Osteoblast (primary cell): ENCODE measurements around the gene GRIK3. TPM values are rescaled to one million over a fixed set of nuclear protein-coding genes. Genes with fewer than 3 reads are reported as not detected.

Source experiments
- DNase-seq: peaks from one replicate; pipeline ENCODE4 v3.0.0; 2011; ENCODE audit warnings: low spot score, mixed read lengths; ENCODE audit not compliant: insufficient read length; ENCODE audit errors: missing footprints
- H2AFZ ChIP-seq: 2 replicates; pipeline ENCODE4 v1.6.0; 2011; ENCODE audit warnings: mild to moderate bottlenecking, low read length
- H3K27ac ChIP-seq: 2 replicates; pipeline ENCODE4 v1.5.1; 2011; ENCODE audit warnings: mild to moderate bottlenecking, low read depth, low read length, moderate library complexity
- H3K27me3 ChIP-seq: 2 replicates; pipeline ENCODE4 v1.6.0; 2012; ENCODE audit warnings: mild to moderate bottlenecking, control low read depth, inconsistent platforms, low read length, moderate library complexity; ENCODE audit not compliant: insufficient read depth
- H3K36me3 ChIP-seq: 2 replicates; pipeline ENCODE4 v1.5.1; 2011; ENCODE audit warnings: mild to moderate bottlenecking, low read length, control low read depth, moderate library complexity; ENCODE audit not compliant: insufficient read depth
- H3K4me1 ChIP-seq: 2 replicates; pipeline ENCODE4 v1.5.1; 2011; ENCODE audit warnings: mild to moderate bottlenecking, low read length, control low read depth, moderate library complexity; ENCODE audit not compliant: insufficient read depth
- H3K4me2 ChIP-seq: 2 replicates; pipeline ENCODE4 v1.6.0; 2011; ENCODE audit warnings: mild to moderate bottlenecking, low read length; ENCODE audit not compliant: insufficient read depth
- H3K4me3 ChIP-seq: fragments of 200-600 bp; sonication (generic); 3 replicates; pipeline ENCODE4 v1.5.1; 2012; ENCODE audit warnings: mild to moderate bottlenecking, low read length, inconsistent platforms; ENCODE audit not compliant: insufficient read depth
- H3K79me2 ChIP-seq: 2 replicates; pipeline ENCODE4 v1.6.0; 2012; ENCODE audit warnings: mild to moderate bottlenecking, low read length, control low read depth, inconsistent platforms; ENCODE audit not compliant: insufficient read depth
- H3K9me3 ChIP-seq: 2 replicates; pipeline ENCODE4 v1.5.1; 2011; ENCODE audit warnings: low read depth, low read length, control low read depth
- H4K20me1 ChIP-seq: 2 replicates; pipeline ENCODE4 v1.6.0; 2012; ENCODE audit warnings: mild to moderate bottlenecking, low read length, control low read depth; ENCODE audit not compliant: insufficient read depth
- CTCF ChIP-seq: IDR thresholded peaks from 2 replicates; pipeline ENCODE4 v1.5.1; 2011; ENCODE audit warnings: mild to moderate bottlenecking, low read depth, low read length, moderate library complexity; ENCODE audit errors: extremely low read depth
- total RNA-seq: library from RNA; depleted of rRNA; stranded (reverse); fragments of >200 nt; gene quantifications from 2 replicates; pipeline ENCODE4 v1.2.3, GENCODE V29; 2012

GRIK3 gene
- total RNA-seq, 1 donor, result not detected

GRCh38 chr1:37056325-37056724, 22.0 kb upstream of the GRIK3 start:
- no peaks in the 10 kb centered on the region for H3K36me3 ChIP-seq
- H3K4me2 ChIP-seq, result no peak overlapping the region
- TF ChIP-seq CTCF, result no peak
- H3K4me3 ChIP-seq, result no peak overlapping the region
- H3K9me3 ChIP-seq, result no peaks in the 10 kb centered on the region
- H3K79me2 ChIP-seq, result no peaks in the 10 kb centered on the region
- no peak overlapping the region for H3K27ac ChIP-seq
- no peak overlapping the region for H2AFZ ChIP-seq
- H3K4me1 ChIP-seq, result no peaks in the 10 kb centered on the region
- no peaks in the 10 kb centered on the region for H4K20me1 ChIP-seq
- no peaks in the 10 kb centered on the region for H3K27me3 ChIP-seq
- no peak for DNase-seq

- Histone ChIP-seq H3K27ac (no peak overlapping the region), H4K20me1 (no peaks in the 10 kb centered on the region), H3K4me2 (no peak overlapping the region), H3K79me2 (no peaks in the 10 kb centered on the region), H2AFZ (no peak overlapping the region), H3K9me3 (no peaks in the 10 kb centered on the region), H3K27me3 (no peaks in the 10 kb centered on the region), H3K36me3 (no peaks in the 10 kb centered on the region), H3K4me3 (no peak overlapping the region), H3K4me1 (no peaks in the 10 kb centered on the region)
- DNase-seq, result no peak
- no peak for TF ChIP-seq CTCF
Observed at GRCh38 chr1:37055631-37056030, 21.3 kb upstream of the GRIK3 start.

GRCh38 chr1:37053173-37053572, 18.9 kb upstream of the GRIK3 start:
- Histone ChIP-seq H4K20me1 (no peaks in the 10 kb centered on the region), H3K9me3 (no peaks in the 10 kb centered on the region), H3K4me3 (no peak overlapping the region), H3K27ac (no peak overlapping the region), H2AFZ (no peak overlapping the region), H3K4me2 (no peak overlapping the region), H3K36me3 (no peaks in the 10 kb centered on the region), H3K4me1 (no peaks in the 10 kb centered on the region), H3K27me3 (no peaks in the 10 kb centered on the region), H3K79me2 (no peaks in the 10 kb centered on the region)
- TF ChIP-seq CTCF, result no peak
- no peak for DNase-seq

GRCh38 chr1:37052120-37052519, 17.8 kb upstream of the GRIK3 start:
- no peaks in the 10 kb centered on the region for H3K79me2 ChIP-seq
- no peak overlapping the region for H3K4me3 ChIP-seq
- H4K20me1 ChIP-seq, result no peaks in the 10 kb centered on the region
- no peak for DNase-seq
- H3K4me1 ChIP-seq, result no peaks in the 10 kb centered on the region
- H3K27ac ChIP-seq, result no peak overlapping the region
- no peak overlapping the region for H2AFZ ChIP-seq
- no peaks in the 10 kb centered on the region for H3K9me3 ChIP-seq
- H3K4me2 ChIP-seq, result no peak overlapping the region
- no peaks in the 10 kb centered on the region for H3K27me3 ChIP-seq
- H3K36me3 ChIP-seq, result no peaks in the 10 kb centered on the region
- no peak for TF ChIP-seq CTCF
